ENCODE data around the gene BCAT1.

Gene BCAT1

GRCh38 chr12:24948757-24949722 is at the start of gene BCAT1:
Gene BCAT1 (minus strand): TSS chr12:24949101. CDS start chr12:24948932, 169 bp downstream.
- peak; percentile 74 to 78 for DNase-seq (ENCODE audit: low read depth in 2 of 2)

- peak; percentile 72 to 73 for DNase-seq (ENCODE audit: low read depth in 2 of 2)
Measured at GRCh38 chr12:24997970-24998582, 49.2 kb upstream of the BCAT1 start.

GRCh38 chr12:24997496-24997895 is 48.6 kb upstream of the BCAT1 start:
- DNase-seq (ENCODE audit: low read depth in 2 of 2) = no peak

GRCh38 chr12:24996820-24997219 is 47.9 kb upstream of the BCAT1 start:
- DNase-seq (ENCODE audit: low read depth in 2 of 2) = no peak

- DNase-seq (ENCODE audit: low read depth in 2 of 2) = no peak
Measured at GRCh38 chr12:24996102-24996797, 47.3 kb upstream of the BCAT1 start.

GRCh38 chr12:24993793-24994192 is 44.9 kb upstream of the BCAT1 start:
- DNase-seq (ENCODE audit: low read depth in 2 of 2) = no peak

GRCh38 chr12:24991209-24992049 is 42.5 kb upstream of the BCAT1 start:
- DNase-seq (ENCODE audit: low read depth in 2 of 2) = peak; percentile 24 to 33

GRCh38 chr12:24989216-24989615 is 40.3 kb upstream of the BCAT1 start:
- DNase-seq (ENCODE audit: low read depth in 2 of 2) = no peak

- DNase-seq (ENCODE audit: low read depth in 2 of 2) = no peak
Measured at GRCh38 chr12:24982250-24982649, 33.3 kb upstream of the BCAT1 start.

GRCh38 chr12:24979976-24980730 is 31.3 kb upstream of the BCAT1 start:
- DNase-seq (ENCODE audit: low read depth in 2 of 2) = no peak

GRCh38 chr12:24979329-24979728 is 30.4 kb upstream of the BCAT1 start:
- no peak for DNase-seq (ENCODE audit: low read depth in 2 of 2)

- DNase-seq (ENCODE audit: low read depth in 2 of 2) = no peak
Measured at GRCh38 chr12:24977711-24978110, 28.8 kb upstream of the BCAT1 start.

- DNase-seq (ENCODE audit: low read depth in 2 of 2) = no peak
Measured at GRCh38 chr12:24977060-24977459, 28.2 kb upstream of the BCAT1 start.

GRCh38 chr12:24975425-24975824 is 26.5 kb upstream of the BCAT1 start:
- DNase-seq (ENCODE audit: low read depth in 2 of 2) = no peak

GRCh38 chr12:24974216-24974615 is 25.3 kb upstream of the BCAT1 start:
- DNase-seq (ENCODE audit: low read depth in 2 of 2) = no peak

- DNase-seq (ENCODE audit: low read depth in 2 of 2) = no peak
Measured at GRCh38 chr12:24972078-24972477, 23.2 kb upstream of the BCAT1 start.

- DNase-seq (ENCODE audit: low read depth in 2 of 2) = no peak
Measured at GRCh38 chr12:24970177-24970576, 21.3 kb upstream of the BCAT1 start.

- no peak for DNase-seq (ENCODE audit: low read depth in 2 of 2)
Measured at GRCh38 chr12:24966951-24967564, 18.2 kb upstream of the BCAT1 start.

GRCh38 chr12:24964342-24964741 is 15.4 kb upstream of the BCAT1 start:
- no peak for DNase-seq (ENCODE audit: low read depth in 2 of 2)

GRCh38 chr12:24960222-24960855 is 11.4 kb upstream of the BCAT1 start:
- peak; percentile 21 to 24 for DNase-seq (ENCODE audit: low read depth in 2 of 2)
